Stimulated activated CD4-positive, alpha-beta T cell treated with anti-CD3 and anti-CD28 coated beads, Interleukin-12 subunit alpha, Interleukin-12 subunit beta, amount 100 ng/mL, for 4 hours (primary cell): ENCODE results near the gene RASA4B.
"Not testable (repeated sequence)": the region's sequence is repeated elsewhere in the genome, so short reads cannot be mapped to it uniquely, and the experiment has no call there.

ENCODE experiments used
- DNase-seq: peaks from one replicate; pipeline ENCODE4 v3.0.0-alpha.2; 2020

Gene RASA4B

DNA sequence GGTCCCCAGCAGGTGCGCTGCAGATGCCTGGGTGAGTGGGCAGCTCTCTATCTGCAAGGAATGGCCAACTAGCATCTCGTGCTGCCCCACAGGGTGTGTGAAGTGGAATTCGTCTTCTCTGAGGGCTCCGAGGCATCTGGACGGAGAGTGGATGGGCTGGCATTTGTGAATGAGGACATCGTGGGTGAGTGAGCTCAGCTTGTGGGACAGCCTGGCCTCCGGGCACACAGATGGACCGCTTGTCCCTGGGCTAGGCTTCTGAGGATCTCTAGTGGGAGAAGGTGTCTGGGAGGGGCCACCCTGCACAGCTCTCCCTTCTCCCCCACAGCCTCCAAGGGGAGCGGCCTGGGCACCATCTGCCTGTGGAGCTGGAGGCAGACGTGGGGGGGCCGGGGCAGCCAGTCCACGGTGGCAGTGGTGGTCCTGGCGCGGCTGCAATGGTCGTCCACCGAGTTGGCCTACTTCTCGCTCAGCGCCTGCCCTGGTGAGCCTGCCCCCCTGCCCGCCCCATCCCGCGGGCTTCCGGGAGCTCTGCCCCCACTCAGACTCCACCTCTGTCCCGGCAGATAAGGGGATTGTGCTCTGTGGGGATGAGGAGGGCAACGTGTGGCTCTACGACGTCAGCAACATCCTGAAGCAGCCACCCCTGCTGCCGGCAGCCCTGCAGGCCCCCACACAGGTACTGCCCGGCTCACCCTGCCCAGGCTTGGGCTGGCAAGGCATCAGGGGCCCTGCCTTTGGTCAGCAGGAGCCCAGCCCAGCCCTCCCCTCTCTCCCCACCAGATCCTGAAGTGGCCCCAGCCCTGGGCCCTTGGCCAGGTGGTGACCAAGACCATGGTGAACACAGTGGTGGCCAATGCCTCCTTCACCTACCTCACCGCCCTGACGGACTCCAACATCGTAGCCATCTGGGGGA, 45.2 kb downstream of the RASA4B start:
- no peak for DNase-seq

DNA sequence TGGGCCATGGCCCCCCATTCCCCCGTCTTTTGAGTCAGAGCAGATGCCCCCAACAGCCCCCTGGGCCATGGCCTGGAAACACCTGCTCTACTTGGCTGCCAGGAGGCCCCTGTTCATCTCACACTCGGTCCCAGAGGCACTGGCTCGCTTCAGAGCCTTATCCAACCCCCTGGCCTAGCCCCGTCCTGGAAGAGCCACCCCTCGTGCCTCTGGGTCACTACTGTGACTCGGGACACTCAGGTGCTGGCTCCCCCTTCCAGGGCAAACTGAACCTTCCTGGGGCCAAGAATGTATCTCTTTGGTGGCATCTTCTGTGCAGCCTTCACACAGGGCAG, 45.8 kb downstream of the RASA4B start:
- no peak for DNase-seq

DNA sequence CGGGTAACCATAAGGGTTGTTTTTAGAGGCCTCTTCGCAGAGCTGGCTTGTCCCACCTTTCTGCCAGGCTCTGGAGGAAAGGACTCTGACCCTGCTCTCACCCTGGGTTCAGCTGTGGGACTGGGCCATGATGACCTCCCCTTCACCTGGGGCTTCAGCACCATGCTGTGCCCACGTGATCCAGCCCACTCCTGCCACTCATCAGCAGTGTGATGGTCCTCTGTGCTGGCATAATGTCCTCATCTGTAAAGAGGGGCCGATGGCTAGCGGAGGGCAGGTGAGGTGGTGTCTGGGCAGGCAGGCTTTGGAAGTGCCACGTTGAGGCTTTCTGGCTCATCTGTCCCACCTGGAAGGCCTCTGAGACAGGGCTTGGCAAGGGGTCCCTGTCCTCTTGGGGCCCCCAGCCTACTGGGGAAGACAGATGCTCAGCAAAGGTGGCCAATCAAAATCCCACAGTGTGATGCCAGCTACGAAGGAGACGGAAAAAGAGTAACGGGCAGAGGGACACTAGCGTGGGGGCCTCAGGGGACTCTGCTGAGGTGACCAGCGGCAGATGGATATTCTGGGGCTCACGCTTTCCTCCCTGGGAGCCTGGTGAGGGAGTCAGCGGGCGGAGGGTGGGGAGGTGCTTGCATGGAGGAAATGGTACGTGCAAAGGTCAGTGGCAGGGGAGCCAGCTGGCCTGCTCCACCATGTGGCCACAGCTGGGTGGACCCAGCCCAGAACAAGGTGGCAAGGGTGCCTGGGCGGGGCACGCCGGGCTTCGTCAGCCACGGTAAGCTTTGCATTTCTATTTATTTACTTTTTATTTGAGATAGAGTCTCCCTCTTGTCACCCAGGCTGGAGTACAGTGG, 47.4 kb downstream of the RASA4B start:
- no peak for DNase-seq

DNA sequence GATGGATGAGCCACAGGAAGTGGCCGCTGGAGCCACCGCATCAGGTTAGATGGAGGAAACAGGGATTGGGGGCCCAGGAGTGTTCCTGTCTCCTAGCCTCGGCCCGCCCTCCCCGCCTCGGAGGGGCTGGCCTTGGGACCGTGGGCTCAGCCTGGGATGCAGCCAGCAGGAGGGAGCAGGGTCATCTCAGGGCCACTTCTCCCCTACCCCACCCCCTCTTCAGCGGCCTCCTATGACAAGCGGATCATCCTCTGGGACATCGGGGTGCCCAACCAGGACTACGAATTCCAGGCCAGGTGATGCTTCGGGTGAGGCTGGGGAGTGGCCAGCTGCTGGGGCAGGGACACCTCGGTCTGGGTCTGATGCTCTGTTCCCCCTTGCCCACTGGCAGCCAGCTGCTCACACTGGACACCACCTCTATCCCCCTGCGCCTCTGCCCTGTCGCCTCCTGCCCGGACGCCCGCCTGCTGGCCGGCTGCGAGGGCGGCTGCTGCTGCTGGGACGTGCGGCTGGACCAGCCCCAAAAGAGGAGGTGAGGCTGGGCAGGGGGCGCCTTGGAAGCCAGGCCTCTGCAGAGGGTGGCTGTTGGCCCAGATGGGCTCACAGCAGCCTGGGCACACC, 48.1 kb downstream of the RASA4B start:
- DNase-seq = no peak

DNA sequence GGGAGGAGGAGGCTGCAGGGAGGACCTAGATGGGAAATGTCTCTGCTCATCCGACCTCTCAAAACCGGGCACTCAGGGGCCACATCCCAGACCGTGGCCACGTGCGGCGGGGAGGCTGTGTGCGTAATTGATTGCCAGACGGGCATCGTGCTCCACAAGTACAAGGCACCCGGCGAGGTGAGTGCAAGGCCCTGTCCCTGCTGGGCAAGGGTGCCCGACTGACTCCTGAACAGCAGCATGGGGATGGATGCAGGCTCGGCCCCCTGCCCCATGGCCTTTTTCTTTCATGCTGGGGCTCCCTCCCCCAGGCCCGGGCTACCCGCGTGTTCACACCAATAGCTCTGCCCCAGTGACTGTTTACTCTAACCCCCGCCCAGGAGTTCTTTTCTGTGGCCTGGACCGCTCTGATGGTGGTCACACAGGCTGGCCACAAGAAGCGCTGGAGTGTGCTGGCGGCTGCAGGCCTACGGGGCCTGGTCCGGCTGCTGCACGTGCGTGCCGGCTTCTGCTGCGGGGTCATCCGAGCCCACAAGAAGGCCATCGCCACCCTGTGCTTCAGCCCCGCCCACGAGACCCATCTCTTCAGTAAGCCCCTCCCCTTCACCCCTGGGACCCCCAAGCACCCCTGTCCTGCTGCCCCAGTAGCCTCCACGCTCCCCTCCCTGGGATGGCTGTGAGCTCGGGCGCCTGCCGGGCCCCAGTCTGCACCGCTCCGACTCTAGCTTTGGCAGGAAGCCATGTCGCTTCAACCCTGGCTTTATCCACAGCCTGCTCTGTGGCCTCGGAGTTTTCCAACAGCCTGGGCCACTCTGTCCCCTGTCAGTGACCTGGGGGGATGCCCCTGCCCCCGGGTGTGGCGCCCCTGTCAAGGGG, 48.9 kb downstream of the RASA4B start:
- no peak for DNase-seq

DNA sequence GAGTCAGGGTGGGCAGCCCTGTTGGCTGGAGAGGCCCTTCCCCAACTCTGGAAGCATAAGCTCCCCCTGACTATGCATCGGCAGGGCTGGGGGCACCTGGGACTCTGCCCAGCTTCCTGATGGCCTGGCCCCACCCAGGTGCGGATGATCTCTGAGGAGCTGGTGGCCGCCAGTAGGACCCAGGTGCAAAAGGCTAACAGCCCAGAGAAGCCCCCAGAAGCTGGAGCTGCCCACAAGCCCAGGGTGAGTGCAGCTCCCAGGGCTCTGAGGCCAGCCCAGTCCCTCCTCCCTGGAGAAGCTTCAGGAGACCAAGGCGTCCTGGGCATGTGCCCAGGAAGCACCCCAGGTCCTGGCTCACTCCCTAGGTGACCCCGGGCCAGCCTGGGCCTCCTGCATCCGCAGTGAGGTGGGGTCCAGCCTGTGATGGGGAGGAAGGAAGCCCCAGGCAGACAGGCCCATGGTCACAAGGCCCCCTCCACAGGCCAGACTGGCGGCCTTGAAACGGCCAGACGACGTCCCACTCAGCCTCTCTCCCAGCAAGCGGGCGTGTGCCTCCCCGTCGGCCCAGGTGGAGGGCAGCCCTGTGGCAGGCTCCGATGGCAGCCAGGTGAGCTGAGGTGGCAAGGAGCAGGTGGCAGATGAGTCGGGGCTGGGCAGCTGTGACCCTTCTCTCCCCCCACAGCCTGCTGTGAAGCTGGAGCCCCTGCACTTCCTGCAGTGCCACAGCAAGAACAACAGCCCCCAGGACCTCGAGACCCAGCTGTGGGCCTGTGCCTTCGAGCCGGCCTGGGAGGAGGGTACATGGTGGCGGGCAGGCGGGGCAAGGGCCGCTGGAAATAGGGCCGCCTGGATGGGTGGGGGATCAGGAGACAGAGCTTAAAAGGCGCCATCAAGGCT, 49.7 kb downstream of the RASA4B start:
- no peak for DNase-seq

DNA sequence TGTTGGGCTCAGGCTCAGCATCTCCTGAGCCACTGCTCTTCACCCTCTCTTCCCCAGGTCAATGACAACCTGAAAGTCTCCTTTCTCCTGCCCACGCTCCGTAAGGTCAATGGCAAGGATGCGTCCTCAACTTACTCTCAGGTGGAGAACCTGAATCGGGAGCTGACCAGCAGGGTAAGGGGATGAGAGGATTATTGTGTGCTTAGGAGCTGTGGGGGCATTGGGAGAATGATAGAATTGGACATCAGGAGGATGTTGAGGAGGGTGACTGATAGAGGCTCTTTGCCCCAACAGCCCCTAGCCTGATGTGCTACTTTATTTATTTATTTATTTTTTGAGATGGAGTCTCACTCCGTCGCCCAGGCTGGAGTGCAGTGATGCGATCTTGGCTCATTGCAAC, 51.5 kb downstream of the RASA4B start:
- no peak for DNase-seq

DNA sequence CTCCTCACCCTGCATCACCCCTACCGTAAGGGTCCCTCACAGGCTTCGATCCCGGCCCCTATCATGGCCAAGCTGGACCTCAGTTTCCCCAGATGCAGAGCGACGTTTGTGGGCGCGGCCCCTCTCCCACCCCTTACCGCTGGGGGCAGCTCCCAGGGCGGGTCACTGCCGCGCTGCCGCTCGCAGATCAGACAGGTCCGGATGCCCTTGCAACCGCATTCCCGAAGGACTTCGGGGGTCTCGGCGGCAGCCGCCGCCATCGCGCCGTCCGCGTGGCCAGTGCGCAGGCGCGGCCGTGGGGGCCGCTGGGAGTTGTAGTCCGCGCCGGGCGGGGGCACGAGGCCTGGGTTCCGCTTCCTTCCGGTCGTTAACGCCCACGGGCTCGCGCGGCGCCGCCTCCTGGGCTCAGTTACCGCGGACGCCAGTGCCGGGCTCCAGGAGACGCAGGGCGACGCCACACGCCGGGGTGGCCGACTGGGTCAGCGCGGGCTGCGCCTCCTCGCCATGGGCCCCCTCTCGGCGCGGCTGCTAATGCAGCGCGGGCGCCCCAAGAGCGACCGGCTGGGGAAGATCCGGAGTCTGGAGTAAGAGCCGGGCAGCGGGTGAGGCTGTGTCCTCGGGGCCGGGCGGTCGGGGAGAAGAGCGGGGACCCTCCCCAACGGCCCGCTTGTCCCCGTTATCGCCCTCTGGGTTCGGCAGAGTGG, 52.8 kb downstream of the RASA4B start, which contains the start of the genes ALKBH4 and LRWD1:
ALKBH4 (minus strand) TSS at position 287 of the 704 bp plus-strand sequence; CDS start at position 260, 27 bp downstream.
LRWD1 (plus strand) TSS at position 408 of the 704 bp plus-strand sequence; CDS start at position 505, 97 bp downstream.
- DNase-seq = peak; percentile 97

DNA sequence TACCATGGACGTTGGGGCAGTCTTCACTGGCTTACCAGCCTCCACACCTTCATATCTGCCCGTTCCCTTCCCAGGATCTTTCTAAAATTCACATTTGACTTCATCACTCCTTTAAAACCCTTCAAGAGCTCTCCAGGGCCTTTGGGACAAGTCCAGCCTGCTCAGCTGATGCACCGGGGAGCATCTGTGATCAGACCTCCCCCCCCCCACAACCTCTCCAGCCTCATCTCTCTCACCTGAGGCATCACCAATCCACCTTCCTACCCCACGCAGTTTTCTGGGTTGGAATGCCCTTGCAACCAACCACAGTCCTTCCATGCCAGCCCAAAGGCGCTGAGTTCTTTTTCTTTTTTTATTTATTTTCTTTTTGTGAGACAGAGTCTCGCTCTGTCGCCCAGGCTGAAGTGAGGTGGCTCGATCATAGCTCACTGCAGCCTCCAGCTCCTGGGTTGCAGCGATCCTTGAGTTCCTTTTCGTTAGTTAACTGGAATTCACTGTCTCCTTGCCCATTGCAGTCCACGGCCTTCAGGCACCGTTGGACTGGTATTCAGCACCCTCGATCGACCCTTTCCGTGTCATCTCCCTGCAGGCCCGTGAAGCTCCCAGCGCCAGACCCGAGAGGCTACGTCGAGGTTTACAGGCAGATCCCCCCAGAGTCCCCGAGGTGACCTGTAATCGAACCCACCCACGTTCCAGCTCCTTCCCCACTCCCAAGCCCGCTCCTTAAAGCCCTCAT, 53.6 kb downstream of the RASA4B start:
- no peak for DNase-seq

DNA sequence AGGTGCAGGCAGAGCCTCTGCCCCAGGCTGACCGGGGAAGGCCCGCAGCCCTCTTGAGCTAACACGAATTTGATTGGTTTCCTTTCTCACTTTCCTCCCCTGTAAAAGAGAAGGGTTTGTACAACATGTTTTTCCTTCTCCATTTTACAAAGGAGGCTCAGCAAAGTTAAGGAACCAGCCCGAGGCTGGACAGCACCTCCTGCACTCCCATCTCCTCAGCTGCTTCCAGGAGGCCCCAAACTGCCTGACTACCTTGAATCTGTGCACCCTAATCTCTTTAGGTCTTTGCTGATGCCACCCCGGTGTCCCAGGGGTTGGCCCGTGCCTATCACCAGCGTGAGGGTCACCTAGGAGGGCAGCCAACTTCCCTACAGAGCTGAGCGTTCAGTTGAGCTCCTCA, 57.1 kb downstream of the RASA4B start:
- DNase-seq = no peak

DNA sequence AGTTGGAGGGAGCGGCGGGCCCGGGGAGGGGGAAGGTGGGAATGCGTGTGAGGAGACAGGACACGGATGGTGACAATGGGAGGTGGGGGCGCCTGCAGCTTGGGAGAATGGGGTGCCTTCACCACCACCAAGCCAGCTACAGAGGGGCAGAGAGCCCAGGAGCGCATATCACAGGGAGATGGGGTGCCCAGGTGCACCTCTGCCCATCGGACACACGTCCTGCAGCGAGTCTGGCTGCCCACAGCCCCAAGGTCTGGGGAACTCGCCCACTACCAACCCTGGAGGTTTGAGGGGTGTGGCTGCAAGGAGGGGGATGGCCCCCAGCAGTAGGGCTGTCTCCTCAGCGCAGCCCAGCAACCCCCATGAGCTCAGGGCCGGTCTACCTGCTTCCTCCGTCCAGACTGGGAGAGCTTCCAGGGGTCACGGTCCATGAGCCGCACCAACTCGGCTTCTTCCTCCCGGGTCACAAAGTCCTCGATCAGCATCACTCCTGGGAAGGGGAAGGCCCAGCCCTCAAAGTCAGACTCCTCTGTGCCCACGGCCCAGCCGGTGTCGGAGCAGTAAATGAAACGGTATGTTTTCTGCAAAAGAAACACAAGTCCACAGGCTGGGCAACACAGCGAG, 58.2 kb downstream of the RASA4B start:
- no peak for DNase-seq

DNA sequence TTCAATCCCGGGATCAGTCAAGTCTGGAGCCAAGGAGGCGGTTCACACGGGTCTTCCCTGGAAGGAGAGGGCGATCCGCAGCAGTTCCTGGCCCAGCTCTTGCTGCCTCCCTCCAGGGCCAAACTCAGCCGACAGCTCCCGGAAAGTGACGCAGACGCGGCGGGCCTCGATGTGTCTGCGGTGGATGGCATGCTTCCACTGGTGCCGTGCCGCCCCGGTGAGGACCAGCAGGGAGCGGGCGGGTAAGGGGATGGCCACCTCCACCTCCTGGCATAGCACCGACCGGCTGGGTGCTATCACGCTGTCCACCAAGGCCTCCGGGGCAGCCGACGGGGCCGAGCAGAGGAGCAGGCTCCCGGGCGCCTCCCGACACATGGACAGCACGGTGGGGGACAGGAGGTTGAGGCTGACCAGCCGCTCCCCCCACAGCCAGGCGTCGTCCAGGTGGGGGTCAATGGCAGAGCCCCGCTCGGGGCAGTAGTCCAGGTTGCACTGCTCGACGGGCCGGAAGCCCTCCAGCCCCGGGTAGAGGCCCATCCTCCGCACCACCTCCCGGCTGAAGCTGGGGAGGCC, 60.1 kb downstream of the RASA4B start:
- DNase-seq = no peak

DNA sequence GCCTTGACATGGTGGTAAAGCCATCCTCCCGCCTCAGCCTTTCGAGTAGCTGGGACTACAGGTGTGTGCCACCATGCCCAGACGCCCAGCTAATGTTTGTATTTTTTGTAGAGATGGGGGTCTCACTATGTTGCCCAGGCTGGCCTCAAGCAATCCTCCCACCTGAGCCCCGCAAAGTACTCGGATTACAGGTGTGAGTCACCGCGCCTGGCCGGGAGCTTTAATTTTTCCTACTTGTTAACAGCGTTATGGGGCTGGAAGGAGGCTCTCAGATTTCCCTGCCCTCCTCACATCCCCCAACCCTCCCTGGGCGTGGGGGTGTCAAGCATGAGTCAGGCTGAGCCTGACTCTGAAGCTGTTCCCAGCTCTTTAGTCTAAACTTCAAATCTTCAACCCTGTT, 61.2 kb downstream of the RASA4B start:
- no peak for DNase-seq

DNA sequence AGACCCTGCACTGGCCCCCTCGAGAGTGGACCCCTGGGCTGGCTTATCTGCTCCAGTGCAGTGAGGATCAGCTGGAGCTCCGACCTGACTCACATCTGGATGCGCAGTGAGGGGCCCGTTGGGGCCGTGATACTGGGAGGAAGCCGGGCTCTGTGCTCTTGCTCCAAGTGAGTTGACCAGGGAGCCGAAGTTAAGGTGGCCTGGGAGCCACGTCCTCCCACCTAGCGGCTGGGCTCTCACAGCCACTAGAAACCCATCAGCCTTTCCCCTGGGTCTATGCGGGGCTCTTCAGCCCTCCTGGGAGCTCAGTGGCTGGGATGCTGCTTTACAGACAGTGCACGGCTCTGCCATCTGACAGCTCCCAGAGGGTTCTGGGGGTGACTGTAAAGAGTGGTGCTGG, 62.0 kb downstream of the RASA4B start:
- DNase-seq = no peak

DNA sequence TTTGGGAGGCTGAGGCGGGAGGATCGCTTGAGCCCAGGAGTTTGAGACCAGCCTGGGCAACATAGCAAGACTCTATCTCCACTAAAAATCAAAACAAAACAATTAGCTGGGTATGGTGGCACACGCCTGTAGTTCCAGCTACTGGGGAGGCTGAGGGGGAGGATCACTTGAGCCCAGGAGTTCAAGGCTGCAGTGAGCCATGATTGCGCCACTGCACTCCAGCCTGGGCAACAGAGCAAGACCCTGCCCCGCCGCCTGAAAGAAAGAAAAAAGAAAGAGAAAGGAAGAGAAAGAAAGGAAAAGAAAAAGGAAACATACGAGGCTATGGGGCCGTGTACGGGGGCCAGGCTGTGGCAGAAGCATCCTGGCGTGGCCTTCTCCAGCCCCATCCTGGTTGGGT, 62.6 kb downstream of the RASA4B start:
- DNase-seq = not testable (repeated sequence)

DNA sequence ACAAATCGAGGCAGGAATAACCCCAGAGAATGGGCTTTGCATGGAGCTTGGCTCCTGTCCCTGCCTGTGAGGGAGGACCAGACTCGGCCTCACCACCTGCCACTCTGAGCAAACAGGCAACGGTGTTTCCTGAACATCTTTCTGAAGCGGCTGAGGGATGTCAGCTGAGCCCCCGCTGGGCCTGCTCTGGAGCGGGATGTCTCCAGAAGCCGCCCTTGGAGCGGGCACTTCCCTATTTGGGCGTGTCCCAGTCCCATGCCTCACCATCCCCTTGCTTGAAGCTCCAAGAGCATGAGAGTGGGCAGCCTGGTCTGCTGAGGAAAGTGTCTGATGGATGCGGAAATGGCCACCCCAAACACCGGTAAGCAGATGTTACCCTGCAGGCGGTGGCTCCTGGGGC, 63.1 kb downstream of the RASA4B start:
- DNase-seq = no peak

DNA sequence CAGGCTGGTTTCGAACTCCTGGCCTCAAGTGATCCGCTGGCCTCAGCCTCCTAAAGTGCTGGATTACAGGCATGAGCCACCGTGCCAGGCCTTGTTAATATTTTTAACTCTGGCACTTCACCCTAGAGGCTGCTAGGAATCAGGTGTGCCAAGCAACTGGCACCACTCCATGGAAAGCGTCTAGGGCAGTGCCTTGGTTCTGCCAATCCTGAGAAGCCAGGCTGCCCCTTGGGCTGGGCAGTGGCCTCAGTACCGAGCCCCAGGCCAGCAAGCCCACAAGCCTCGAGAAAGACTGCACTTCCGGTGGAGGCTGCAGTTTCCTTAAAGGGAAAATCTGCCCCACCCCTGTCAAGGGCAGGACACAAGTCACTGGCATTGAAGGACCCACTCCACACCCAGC, 64.3 kb downstream of the RASA4B start:
- DNase-seq = no peak

DNA sequence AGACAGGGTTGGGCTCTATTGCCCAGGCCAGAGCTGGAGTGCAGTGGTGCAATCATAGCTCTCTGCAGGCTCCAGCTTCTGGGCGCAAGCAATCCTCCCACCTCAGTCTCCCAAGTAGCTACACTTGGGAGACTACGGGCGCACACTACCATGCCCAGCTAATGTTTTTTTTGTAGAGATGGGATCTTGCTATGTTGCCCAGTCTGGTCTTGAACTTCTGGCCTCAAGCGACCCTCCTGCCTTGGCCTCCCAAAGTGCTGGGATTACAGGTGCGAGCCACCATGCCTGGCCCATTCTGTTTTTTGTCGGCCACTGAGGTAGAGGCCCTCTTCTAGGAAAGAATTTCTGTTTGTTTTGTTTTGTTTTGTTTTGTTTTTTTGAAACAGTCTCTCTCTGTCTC, 65.1 kb downstream of the RASA4B start:
- no peak for DNase-seq
